ENCODE data around the gene UBD.

The UBD gene

GRCh38 chr6:29519291-29520010 lies 40.1 kb downstream of the UBD start:
- no peak for DNase-seq

GRCh38 chr6:29517728-29518440 lies 41.6 kb downstream of the UBD start:
- no peak for DNase-seq

DNA sequence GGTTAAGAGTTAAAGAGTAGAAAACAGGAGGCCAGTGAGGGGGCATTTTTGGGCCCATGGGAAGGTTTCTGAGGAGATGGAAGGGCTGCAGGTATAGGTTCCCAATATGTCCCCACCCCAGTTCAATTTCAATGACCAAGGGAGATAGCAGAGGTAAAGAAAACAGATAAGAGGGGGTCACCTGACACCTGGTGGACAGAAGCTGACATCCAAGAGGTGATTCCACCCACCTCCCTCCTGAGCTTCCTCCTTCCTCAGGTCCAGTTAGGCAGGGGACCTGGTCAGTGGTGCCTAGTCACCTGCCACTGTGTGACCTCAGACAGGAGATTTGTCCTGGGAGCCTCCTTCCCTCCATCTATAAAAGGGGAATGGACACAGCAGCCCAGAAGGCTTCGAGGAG lies 42.3 kb downstream of the UBD start:
- DNase-seq = no peak

DNA sequence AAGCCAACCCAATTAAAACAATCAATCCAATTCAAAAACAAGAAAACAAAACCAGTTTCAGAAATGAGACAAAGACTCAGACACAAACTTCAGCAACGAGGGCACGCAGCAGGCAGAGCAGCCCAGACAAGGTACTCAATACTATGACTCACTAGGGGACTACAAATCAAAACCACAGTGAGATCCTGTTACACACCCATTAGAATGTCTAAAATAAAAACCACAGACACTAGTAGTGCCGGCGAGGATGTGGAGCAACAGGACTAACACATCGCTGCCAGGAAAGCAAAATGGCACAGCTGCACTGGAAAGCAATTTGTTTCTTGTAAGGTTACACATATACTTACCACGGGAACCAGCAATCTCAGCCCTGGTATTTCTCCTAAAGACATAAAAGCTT lies 43.4 kb downstream of the UBD start:
- DNase-seq = peak; percentile 74

- no peak for DNase-seq
Measured at GRCh38 chr6:29510746-29511300, 48.7 kb downstream of the UBD start.

- DNase-seq = no peak
Measured at GRCh38 chr6:29510202-29510601, 49.3 kb downstream of the UBD start.

- no peak for DNase-seq
Measured at GRCh38 chr6:29509711-29510110, 49.8 kb downstream of the UBD start.

DNA sequence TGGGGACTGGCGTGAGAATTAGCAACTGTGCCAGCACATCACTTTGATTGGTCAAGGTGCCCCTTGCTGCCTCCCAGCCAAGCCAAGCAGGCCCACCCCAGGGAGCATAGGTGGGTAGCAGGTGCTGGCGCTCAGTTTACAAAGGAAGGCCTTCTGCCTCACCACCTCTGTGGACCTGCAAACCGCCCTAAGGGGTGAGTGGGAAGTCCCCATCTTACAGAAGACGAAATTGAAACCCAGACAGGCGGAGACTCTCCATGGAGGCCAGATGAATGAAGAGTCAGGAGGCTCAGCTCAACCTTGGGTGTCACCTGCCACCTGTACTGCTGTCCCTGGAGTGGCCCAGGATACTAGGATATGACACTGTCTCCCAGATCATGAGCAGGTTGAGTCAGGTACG lies 50.3 kb downstream of the UBD start:
- DNase-seq = peak; percentile 8

GRCh38 chr6:29507319-29507718 lies 52.2 kb downstream of the UBD start:
- no peak for DNase-seq

GRCh38 chr6:29506446-29507067 lies 53.0 kb downstream of the UBD start:
- DNase-seq = no peak

DNA sequence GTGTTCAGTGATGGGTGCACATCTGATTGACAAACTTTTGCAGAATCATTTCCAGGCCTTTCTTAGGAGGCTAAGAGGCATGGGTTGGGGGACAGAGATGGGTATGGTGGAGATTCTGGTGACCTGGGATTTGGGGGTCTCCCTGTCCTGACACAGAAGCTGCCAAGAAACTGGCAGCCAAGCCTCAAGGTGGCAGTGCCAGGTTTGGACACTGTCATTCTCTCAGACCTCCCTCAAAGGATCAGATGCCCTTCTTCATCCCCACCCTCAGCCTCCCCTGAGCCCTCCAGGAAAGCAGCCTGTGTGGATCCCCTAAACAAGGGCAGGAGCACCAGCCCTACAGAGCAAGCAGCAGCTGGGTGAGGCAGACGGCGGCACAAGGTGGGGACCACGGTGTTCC lies 53.7 kb downstream of the UBD start:
- no peak for DNase-seq

Measured in activated CD4-positive, alpha-beta T cell treated with anti-CD3 and anti-CD28 coated beads, Interleukin-2, amount 50 U/mL, for 16 hours (primary cell).